ENCODE results near the gene RNF157. TPM values are rescaled to one million over a fixed set of nuclear protein-coding genes. Genes with fewer than 3 reads are reported as not detected.

Gene RNF157
- polyA plus RNA-seq, 3 donors = 27.2 to 31.8 (median 31.6) TPM

Other genes with a start within 250 kb of the RNF157 start
- gene CDK3, start 239.6 kb downstream of the RNF157 start, polyA plus RNA-seq (ENCODE audit: insufficient read length in 3 of 3) = 10 to 100 TPM; 12.7 to 26.6 (median 15.7) TPM
- gene EVPL, start 213.2 kb downstream of the RNF157 start, polyA plus RNA-seq (ENCODE audit: insufficient read length in 3 of 3) = 10 to 100 TPM; 13.5 to 25.8 (median 19.3) TPM
- gene SRP68, start 168.0 kb downstream of the RNF157 start, polyA plus RNA-seq (ENCODE audit: insufficient read length in 3 of 3) = 100 to 1,000 TPM; 101 to 122 (median 118) TPM
- gene GALR2, start 165.7 kb downstream of the RNF157 start, polyA plus RNA-seq (ENCODE audit: insufficient read length in 3 of 3) = 1 to 10 TPM in 1 of 3 donors, under 1 TPM in 2; 0.28 to 1.8 (median 0.29) TPM
- gene ZACN, start 161.3 kb downstream of the RNF157 start, polyA plus RNA-seq (ENCODE audit: insufficient read length in 3 of 3) = 10 to 100 TPM in 2 of 3 donors, 1 to 10 TPM in 1; 8.5 to 24.6 (median 15.8) TPM
- 100 to 1,000 TPM; 150 to 184 (median 159) TPM for gene EXOC7, start 136.7 kb downstream of the RNF157 start, polyA plus RNA-seq (ENCODE audit: insufficient read length in 3 of 3)
- 10 to 100 TPM; 16.7 to 26.9 (median 23.6) TPM for gene FOXJ1, start 99.2 kb downstream of the RNF157 start, polyA plus RNA-seq (ENCODE audit: insufficient read length in 3 of 3)
- 10 to 100 TPM; 24.9 to 51.5 (median 41.0) TPM for gene UBALD2, start 24.9 kb upstream of the RNF157 start, polyA plus RNA-seq (ENCODE audit: insufficient read length in 3 of 3)
- gene QRICH2, start 67.8 kb upstream of the RNF157 start, polyA plus RNA-seq (ENCODE audit: insufficient read length in 3 of 3) = 1 to 10 TPM; 6.2 to 9.5 (median 7.4) TPM
- 10 to 100 TPM; 76.1 to 83.6 (median 80.2) TPM for gene PRPSAP1, start 113.4 kb upstream of the RNF157 start, polyA plus RNA-seq (ENCODE audit: insufficient read length in 3 of 3)
- gene SPHK1, start 144.1 kb upstream of the RNF157 start, polyA plus RNA-seq (ENCODE audit: insufficient read length in 3 of 3) = 1 to 10 TPM; 2.4 to 3.8 (median 3.5) TPM
- gene UBE2O, start 212.7 kb upstream of the RNF157 start, polyA plus RNA-seq (ENCODE audit: insufficient read length in 3 of 3) = 10 to 100 TPM; 26.4 to 31.8 (median 28.6) TPM
- under 1 TPM; 0.12 to 0.37 (median 0.29) TPM for gene AANAT, start 227.1 kb upstream of the RNF157 start, polyA plus RNA-seq (ENCODE audit: insufficient read length in 3 of 3)

Data from renal cortex interstitium (tissue), 3 donors.